Sigmoid colon (tissue), 4 donors: Measurements from ENCODE around the gene AJM1.

Source experiments
- EP300 ChIP-seq, 4 donors: sonication (generic); formaldehyde crosslinking; IDR thresholded peaks; one replicate each; pipeline ENCODE4 v1.6.1; 2017; ENCODE audit warnings: antibody characterized with exemption in 4 of 4
- POLR2A ChIP-seq, 2 donors: fragments of 450-650 bp; IDR thresholded peaks; one replicate each; pipeline ENCODE4 v1.6.1; 2016; ENCODE audit warnings: antibody characterized with exemption in 2 of 2, mild to moderate bottlenecking in 2 of 2, moderate library complexity in 2 of 2
- POLR2AphosphoS5 ChIP-seq, 4 donors: sonication (generic); formaldehyde crosslinking; IDR thresholded peaks; one replicate each; pipeline ENCODE4 v1.6.1; 2017; ENCODE audit warnings: antibody characterized with exemption in 4 of 4
- TF ChIP-seq, protein P1 (sequence below), 4 experiments: fragments of 450-650 bp in 3 of 4; fragments of 200-600 bp in 1 of 4; IDR thresholded peaks; one replicate each; pipeline ENCODE4 v1.5.1; 2016 to 2019; ENCODE audit warnings: antibody characterized with exemption in 4 of 4, mild to moderate bottlenecking in 3 of 4, moderate library complexity in 2 of 4

GRCh38 chr9:136831002-136831719 is 11.1 kb upstream of the AJM1 start:
- TF ChIP-seq EP300 (IDR thresholded peaks at IDR 0.05) (no peak), POLR2AphosphoS5 (IDR thresholded peaks at IDR 0.05) (no peak), POLR2A (IDR thresholded peaks at IDR 0.05) (no peak)
- TF ChIP-seq, protein P1, sequence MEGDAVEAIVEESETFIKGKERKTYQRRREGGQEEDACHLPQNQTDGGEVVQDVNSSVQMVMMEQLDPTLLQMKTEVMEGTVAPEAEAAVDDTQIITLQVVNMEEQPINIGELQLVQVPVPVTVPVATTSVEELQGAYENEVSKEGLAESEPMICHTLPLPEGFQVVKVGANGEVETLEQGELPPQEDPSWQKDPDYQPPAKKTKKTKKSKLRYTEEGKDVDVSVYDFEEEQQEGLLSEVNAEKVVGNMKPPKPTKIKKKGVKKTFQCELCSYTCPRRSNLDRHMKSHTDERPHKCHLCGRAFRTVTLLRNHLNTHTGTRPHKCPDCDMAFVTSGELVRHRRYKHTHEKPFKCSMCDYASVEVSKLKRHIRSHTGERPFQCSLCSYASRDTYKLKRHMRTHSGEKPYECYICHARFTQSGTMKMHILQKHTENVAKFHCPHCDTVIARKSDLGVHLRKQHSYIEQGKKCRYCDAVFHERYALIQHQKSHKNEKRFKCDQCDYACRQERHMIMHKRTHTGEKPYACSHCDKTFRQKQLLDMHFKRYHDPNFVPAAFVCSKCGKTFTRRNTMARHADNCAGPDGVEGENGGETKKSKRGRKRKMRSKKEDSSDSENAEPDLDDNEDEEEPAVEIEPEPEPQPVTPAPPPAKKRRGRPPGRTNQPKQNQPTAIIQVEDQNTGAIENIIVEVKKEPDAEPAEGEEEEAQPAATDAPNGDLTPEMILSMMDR (IDR thresholded peaks at IDR 0.05), result no peak
